Heart left ventricle (tissue), 16 donors: ENCODE measurements around the gene FOXO6. TPM values are rescaled to one million over a fixed set of nuclear protein-coding genes. Genes with fewer than 3 reads are reported as not detected.
A peak's percentile ranks its signal among the peaks of the same experiment; 100 is the strongest.

Source experiments
- ATAC-seq, 4 donors: fragments of 200-7000 bp; cut with Tn5 transposase; one replicate each; pipeline ENCODE4 v1.9.1; 2020 to 2022; ENCODE audit warnings: moderate library complexity in 4 of 4, mild to moderate bottlenecking in 3 of 4, moderate number of reproducible peaks in 1 of 4
- DNase-seq, 5 donors: peaks; one replicate each; pipeline ENCODE4 v3.0.0-alpha.2; 2020
- H3K27ac ChIP-seq, 12 donors: fragments of 200-600 bp; sonication (generic) in 4 of 12; one replicate each; pipeline versions ENCODE4 v1.5.0 to v1.8.0; 2016 to 2022; ENCODE audit warnings: mild to moderate bottlenecking in 2 of 12
- H3K27me3 ChIP-seq, 9 donors: fragments of 200-600 bp; sonication (generic) in 2 of 9; one replicate each; pipeline versions ENCODE4 v1.5.1 to v1.8.0; 2016 to 2022; ENCODE audit warnings: mild to moderate bottlenecking in 3 of 9
- H3K36me3 ChIP-seq, 9 donors: fragments of 200-600 bp; sonication (generic) in 2 of 9; one replicate each; pipeline versions ENCODE4 v1.5.0 to v1.8.0; 2018 to 2022; ENCODE audit warnings: mild to moderate bottlenecking in 2 of 9
- H3K4me1 ChIP-seq, 12 donors: fragments of 200-600 bp; sonication (generic) in 4 of 12; one replicate each; pipeline versions ENCODE4 v1.5.0 to v1.8.0; 2016 to 2022; ENCODE audit warnings: mild to moderate bottlenecking in 3 of 12
- H3K4me3 ChIP-seq, 12 donors: fragments of 200-600 bp; sonication (generic) in 4 of 12; one replicate each; pipeline versions ENCODE4 v1.5.0 to v1.8.0; 2017 to 2022; ENCODE audit warnings: mild to moderate bottlenecking in 9 of 12, moderate library complexity in 4 of 12
- H3K9me3 ChIP-seq, 12 donors: fragments of 200-600 bp; sonication (generic) in 4 of 12; one replicate each; pipeline versions ENCODE4 v1.5.0 to v1.8.0; 2016 to 2022; ENCODE audit warnings: mild to moderate bottlenecking in 1 of 12
- POLR2A ChIP-seq, 2 donors: fragments of 450-650 bp; IDR thresholded peaks; one replicate each; pipeline ENCODE4 v1.6.1; 2017; ENCODE audit warnings: antibody characterized with exemption in 2 of 2, mild to moderate bottlenecking in 2 of 2, moderate library complexity in 2 of 2
- WGBS, 4 donors: extraction: QIAGEN DNeasy Blood & Tissue Kit in 2 of 4; methylation state at CpG; one replicate each; pipeline versions ENCODE4 v1.1.5 to v1.1.7; 2013 to 2018; 5-methylcytosine and 5-hydroxymethylcytosine counted together
- intact Hi-C, 10 donors: fragments of 100-400 bp; cut with DNase I; formaldehyde crosslinking; loops; one replicate each; pipeline versions ENCODE4 v1.11.1 to v1.14.2; 2022
- polyA plus RNA-seq, 2 donors: library from polyadenylated mRNA; stranded (reverse); fragments of 200-250 nt; gene quantifications; one replicate each; pipeline ENCODE4 v1.2.3, GENCODE V29; 2013
- total RNA-seq, 9 donors: library from RNA; depleted of rRNA in 2 of 9; stranded (reverse); fragments of >200 nt in 2 of 9; fragmentation: NEBNext Ultra II Directional in 3 of 9; extraction: Animal tissue kit (Norgen Biotek cat#: 25700) in 3 of 9; gene quantifications; one replicate each; pipeline versions ENCODE4 v1.1.0 to v1.2.4, GENCODE V29; 2016 to 2023
- TF ChIP-seq, protein P1 (sequence below), 12 donors: fragments of 200-600 bp; sonication (generic) in 4 of 12; IDR thresholded peaks; one replicate each; pipeline versions ENCODE4 v1.5.0 to v1.8.0; 2018 to 2022; ENCODE audit warnings: antibody characterized with exemption in 12 of 12, mild to moderate bottlenecking in 5 of 12
- donor health status: ischemic (EF 13 %, LVEDD 7.1; RV severe dilation, severe dysfunction).
- donor health status: healthy with polysubstance abuse.
- donor health status: DM: no; HTN: yes; CAD: no.
- donor health status: DM: no; HTN: no; CAD: no.
- donor health status: ischemic (EF 25% LVEDD 6.9; RV normal size, moderate dysfunction).
- donor health status: ischemic (EF 25% LVEDD 5.7; RV mildly dilated, moderate dysfunction).
- donor health status: healthy.
- donor health status: DM: yes; HTN: yes; CAD: no.
- donor health status: ischemic (EF 35%, LVEDD 5.7; RV mildly dilated, moderate dysfunction).
- donor health status: nonischemic (EF 11% LVEDD 7.7; RV severe dilation, severe dysfunction).
- donor health status: DM: yes; HTN: yes; CAD: no.
- donor health status: PGD.
- donor health status: ischemic (EF 29% LVEDD 5.4; RV normal size, mild dysfunction).
- donor health status: nonischemic (EF 23%, LVEDD 6.1; RV moderate dilation, normal function).

Gene FOXO6
- total and polyA plus RNA-seq, 11 donors, result 0.69 to 4.8 (median 1.4) TPM

GRCh38 chr1:41426201-41426890 is 65.1 kb downstream of the FOXO6 start:
- TF ChIP-seq, protein P1, sequence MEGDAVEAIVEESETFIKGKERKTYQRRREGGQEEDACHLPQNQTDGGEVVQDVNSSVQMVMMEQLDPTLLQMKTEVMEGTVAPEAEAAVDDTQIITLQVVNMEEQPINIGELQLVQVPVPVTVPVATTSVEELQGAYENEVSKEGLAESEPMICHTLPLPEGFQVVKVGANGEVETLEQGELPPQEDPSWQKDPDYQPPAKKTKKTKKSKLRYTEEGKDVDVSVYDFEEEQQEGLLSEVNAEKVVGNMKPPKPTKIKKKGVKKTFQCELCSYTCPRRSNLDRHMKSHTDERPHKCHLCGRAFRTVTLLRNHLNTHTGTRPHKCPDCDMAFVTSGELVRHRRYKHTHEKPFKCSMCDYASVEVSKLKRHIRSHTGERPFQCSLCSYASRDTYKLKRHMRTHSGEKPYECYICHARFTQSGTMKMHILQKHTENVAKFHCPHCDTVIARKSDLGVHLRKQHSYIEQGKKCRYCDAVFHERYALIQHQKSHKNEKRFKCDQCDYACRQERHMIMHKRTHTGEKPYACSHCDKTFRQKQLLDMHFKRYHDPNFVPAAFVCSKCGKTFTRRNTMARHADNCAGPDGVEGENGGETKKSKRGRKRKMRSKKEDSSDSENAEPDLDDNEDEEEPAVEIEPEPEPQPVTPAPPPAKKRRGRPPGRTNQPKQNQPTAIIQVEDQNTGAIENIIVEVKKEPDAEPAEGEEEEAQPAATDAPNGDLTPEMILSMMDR (IDR thresholded peaks at IDR 0.05), result no peak
- TF ChIP-seq POLR2A (IDR thresholded peaks at IDR 0.05), result no peak
- Histone ChIP-seq H3K36me3 (no peaks in the 10 kb centered on the region), H3K27ac (no peak overlapping the region), H3K4me1 (peaks cover 0 to 15% (median 1%) of the 10 kb centered on the region in 12 donors), H3K9me3 (no peaks in the 10 kb centered on the region), H3K27me3 (no peaks in the 10 kb centered on the region), H3K4me3 (no peak overlapping the region)
- ATAC-seq (no peak), DNase-seq (peak in 1 of 5 donors; percentile 8)
- intact Hi-C loops, result loop anchor here in 1 of 10 donors (5.0 kb wide), 1 partner anchor 109 kb away; no protein-coding TSS in a partner anchor
- WGBS, 4 donors, result 77 to 87% (median 84%) methylated on average over 11 to 13 of the region's 13 CpGs

- no peak for ATAC-seq
- H3K27me3 ChIP-seq, result no peaks in the 10 kb centered on the region
- H3K36me3 ChIP-seq, result no peaks in the 10 kb centered on the region
- WGBS, 4 donors, result 78 to 82% (median 79%) methylated on average over 13 to 20 of the region's 20 CpGs
- TF ChIP-seq, protein P1 (IDR thresholded peaks at IDR 0.05), result no peak
- TF ChIP-seq POLR2A (IDR thresholded peaks at IDR 0.05), result no peak
- peak in 1 of 5 donors; percentile 24 for DNase-seq
- intact Hi-C loops, result loop anchor here in 1 of 10 donors (5.0 kb wide), 1 partner anchor 110 kb away; no protein-coding TSS in a partner anchor
- H3K4me1 ChIP-seq, result peaks cover 0 to 23% (median 10%) of the 10 kb centered on the region in 12 donors
- H3K4me3 ChIP-seq, result no peak overlapping the region
- H3K9me3 ChIP-seq, result no peaks in the 10 kb centered on the region
- H3K27ac ChIP-seq, result no peak overlapping the region
These were observed 66.1 kb downstream of the FOXO6 start for GRCh38 chr1:41427122-41427913.

DNA sequence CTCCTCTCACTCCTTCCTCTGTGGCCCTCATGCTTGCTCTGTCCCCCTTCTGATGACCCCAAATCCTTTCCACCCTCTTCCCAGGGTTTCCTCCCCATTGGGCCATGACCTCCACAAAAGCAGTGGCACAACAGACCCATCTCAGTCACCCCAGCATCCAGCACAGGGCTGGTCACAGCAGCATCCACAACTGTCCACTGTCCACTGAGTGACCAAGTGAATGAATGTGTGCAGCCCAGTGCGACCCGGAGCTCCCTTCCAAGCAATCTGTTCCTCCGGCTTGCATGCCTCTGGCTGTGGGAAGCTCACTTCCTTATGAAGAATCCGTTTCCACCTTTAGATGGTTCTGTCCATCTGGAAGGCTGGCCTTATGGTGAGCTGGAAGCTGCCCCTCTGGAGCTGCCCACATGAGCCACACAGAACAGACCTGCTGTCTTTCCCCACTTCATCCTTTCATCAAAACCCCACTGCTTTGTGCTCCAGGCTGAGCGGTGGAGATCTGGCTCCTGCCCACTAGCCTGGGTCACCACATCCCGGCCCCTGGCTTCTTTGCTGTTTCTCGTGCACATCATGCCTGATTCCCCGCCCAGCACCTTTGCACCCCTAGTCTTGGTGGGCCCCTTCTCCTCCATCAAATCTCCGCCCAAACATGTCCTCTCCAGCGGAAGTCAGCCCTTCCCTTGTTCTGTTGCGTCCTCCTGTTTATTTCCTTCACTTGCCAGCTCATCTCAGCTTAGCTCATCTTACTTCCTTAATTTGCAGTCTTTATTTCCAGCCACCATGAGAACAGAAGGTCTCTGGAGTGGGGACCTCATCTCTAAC is 66.9 kb downstream of the FOXO6 start:
- H3K4me3 ChIP-seq, result no peak overlapping the region
- H3K36me3 ChIP-seq, result no peaks in the 10 kb centered on the region
- H3K27me3 ChIP-seq, result no peaks in the 10 kb centered on the region
- TF ChIP-seq, protein P1 (IDR thresholded peaks at IDR 0.05), result no peak
- TF ChIP-seq POLR2A (IDR thresholded peaks at IDR 0.05), result no peak
- no peaks in the 10 kb centered on the region for H3K9me3 ChIP-seq
- peak overlapping the region in 1 of 12 donors; percentile 58 for H3K27ac ChIP-seq
- DNase-seq (peak in 1 of 5 donors; percentile 19), ATAC-seq (no peak)
- H3K4me1 ChIP-seq, result peaks cover 3 to 31% (median 18%) of the 10 kb centered on the region in 12 donors
- intact Hi-C loops, result loop anchor here in 1 of 10 donors (5.0 kb wide), 1 partner anchor 111 kb away; no protein-coding TSS in a partner anchor
- 76 to 89% (median 83%) methylated on average over 11 of the region's 11 CpGs for WGBS, 4 donors
